IMR-90 (cell line): ENCODE data around the gene ANKRD53. TPM values are rescaled to one million over a fixed set of nuclear protein-coding genes. Genes with fewer than 3 reads are reported as not detected.

Source experiments
- ATAC-seq: fragments of 200-7000 bp; cut with Tn5 transposase; 2 replicates; pipeline ENCODE4 v1.9.1; 2020; ENCODE audit warnings: low read depth, mild to moderate bottlenecking, moderate library complexity
- BruUV-seq: library from RNA; stranded (reverse); fragments of 400-500 nt; replicated peaks from 2 replicates; lab custom pipeline; 2021; lab: Mats Ljungman, UMichigan
- CTCF ChIA-PET: fragments of 300-600 bp; formaldehyde crosslinking; extraction: SDS; loops from one replicate; lab custom pipeline; 2021; ENCODE audit warnings: antibody characterized with exemption; lab: Yijun Ruan, JAX
- POLR2A ChIA-PET: fragments of 300-600 bp; sonication (Branson Sonifier 250); formaldehyde crosslinking; loops from one replicate; lab custom pipeline; 2022; ENCODE audit warnings: antibody characterized with exemption; ENCODE audit not compliant: unreplicated experiment; lab: Charles Lee
- DNase-seq: peaks from one replicate; pipeline ENCODE4 v3.0.0; 2013
- H2AFZ ChIP-seq: replicated peaks from 2 replicates; pipeline ENCODE3; 2013; ENCODE audit warnings: low read length, mild to moderate bottlenecking; ENCODE audit not compliant: poor library complexity
- H2AK5ac ChIP-seq: 2 replicates; pipeline ENCODE4 v1.6.1; 2013; ENCODE audit warnings: low read depth, low read length, inconsistent platforms
- H2AK9ac ChIP-seq: replicated peaks from 2 replicates; pipeline ENCODE3; 2013; ENCODE audit warnings: mild to moderate bottlenecking, low read depth, low read length, moderate library complexity; ENCODE audit not compliant: poor library complexity
- H2BK120ac ChIP-seq: 2 replicates; pipeline ENCODE4 v1.6.1; 2013; ENCODE audit warnings: low read depth, low read length, inconsistent platforms
- H2BK15ac ChIP-seq: 3 replicates; pipeline ENCODE4 v1.6.1; 2013; ENCODE audit warnings: low read depth, low read length, inconsistent platforms
- H2BK20ac ChIP-seq: 2 replicates; pipeline ENCODE4 v1.6.1; 2013; ENCODE audit warnings: low read depth, mild to moderate bottlenecking, inconsistent platforms, low read length, moderate library complexity
- H2BK5ac ChIP-seq: 2 replicates; pipeline ENCODE4 v1.6.1; 2013; ENCODE audit warnings: mild to moderate bottlenecking, low read depth, low read length, inconsistent platforms; ENCODE audit not compliant: poor library complexity, severe bottlenecking
- H3K14ac ChIP-seq: replicated peaks from 2 replicates; pipeline ENCODE4 v1.6.1; 2013; ENCODE audit warnings: low read depth, low read length, inconsistent platforms
- H3K18ac ChIP-seq: 2 replicates; pipeline ENCODE4 v1.6.1; 2013; ENCODE audit warnings: low read depth, low read length, control low read depth
- H3K23ac ChIP-seq: 2 replicates; pipeline ENCODE4 v1.6.1; 2013; ENCODE audit warnings: low read depth, low read length, inconsistent platforms
- H3K27ac ChIP-seq: 2 replicates; pipeline ENCODE4 v1.5.1; 2013; ENCODE audit warnings: mild to moderate bottlenecking, control low read depth, low read length; ENCODE audit not compliant: insufficient read depth
- H3K27me3 ChIP-seq: 2 replicates; pipeline ENCODE4 v1.6.1; 2013; ENCODE audit warnings: low read length; ENCODE audit not compliant: control insufficient read depth, insufficient read depth
- H3K36me3 ChIP-seq: 2 replicates; pipeline ENCODE4 v1.6.1; 2013; ENCODE audit warnings: low read length, mixed read lengths; ENCODE audit not compliant: control insufficient read depth, insufficient read depth
- H3K4ac ChIP-seq: 2 replicates; pipeline ENCODE4 v1.6.1; 2013; ENCODE audit warnings: low read depth, low read length, inconsistent platforms
- H3K4me1 ChIP-seq: 2 replicates; pipeline ENCODE4 v1.6.1; 2013; ENCODE audit warnings: low read length, mixed read lengths; ENCODE audit not compliant: control insufficient read depth, insufficient read depth
- H3K4me2 ChIP-seq: 2 replicates; pipeline ENCODE4 v1.6.1; 2013; ENCODE audit warnings: low read depth, mild to moderate bottlenecking, control low read depth, low read length, moderate library complexity
- H3K4me3 ChIP-seq: 2 replicates; pipeline ENCODE4 v1.5.1; 2013; ENCODE audit warnings: low read depth, mild to moderate bottlenecking, control low read depth, low read length, moderate library complexity; ENCODE audit not compliant: insufficient read depth
- H3K56ac ChIP-seq: 2 replicates; pipeline ENCODE4 v1.6.1; 2013; ENCODE audit warnings: low read length, inconsistent platforms; ENCODE audit not compliant: insufficient read depth; ENCODE audit errors: extremely low read depth
- H3K79me1 ChIP-seq, 2 experiments: 2 replicates each; pipeline ENCODE4 v1.6.1; 2013; ENCODE audit warnings: low read length in 2 of 2, inconsistent platforms in 1 of 2, low read depth in 1 of 2
- H3K9ac ChIP-seq: 2 replicates; pipeline ENCODE4 v1.6.1; 2013; ENCODE audit warnings: low read depth, low read length, control low read depth
- H3K9me1 ChIP-seq: 2 replicates; pipeline ENCODE4 v1.6.1; 2013; ENCODE audit warnings: low read length, inconsistent platforms; ENCODE audit not compliant: insufficient read depth
- H3K9me3 ChIP-seq: 2 replicates; pipeline ENCODE4 v1.6.1; 2013; ENCODE audit warnings: low read length; ENCODE audit not compliant: control insufficient read depth, insufficient read depth
- H4K20me1 ChIP-seq: 2 replicates; pipeline ENCODE4 v1.6.1; 2013; ENCODE audit warnings: low read length, inconsistent platforms; ENCODE audit not compliant: insufficient read depth
- H4K5ac ChIP-seq: 2 replicates; pipeline ENCODE4 v1.6.1; 2013; ENCODE audit warnings: mild to moderate bottlenecking, low read depth, low read length, control low read depth
- H4K8ac ChIP-seq, 2 experiments: 2 replicates each; pipeline ENCODE4 v1.6.1; 2013; ENCODE audit warnings: low read depth in 2 of 2, low read length in 2 of 2, control low read depth in 1 of 2, inconsistent platforms in 1 of 2
- H4K91ac ChIP-seq: 2 replicates; pipeline ENCODE4 v1.6.1; 2013; ENCODE audit warnings: low read depth, low read length, inconsistent platforms; ENCODE audit not compliant: insufficient read depth
- CEBPB ChIP-seq: IDR thresholded peaks from 2 replicates; pipeline ENCODE4 v1.6.1; 2012; ENCODE audit warnings: low read depth, low read length, improper control_type of control experiment
- CHD1 ChIP-seq: IDR thresholded peaks from 2 replicates; pipeline ENCODE4 v1.6.1; 2012; ENCODE audit warnings: low read depth, low read length, improper control_type of control experiment
- CTCF ChIP-seq: conservative IDR thresholded peaks from 2 replicates; pipeline ENCODE4 v1.5.1; 2012; ENCODE audit warnings: mild to moderate bottlenecking, low read depth, low read length, improper control_type of control experiment
- MAFK ChIP-seq: IDR thresholded peaks from 2 replicates; pipeline ENCODE4 v1.6.1; 2012; ENCODE audit warnings: low read depth, low read length, improper control_type of control experiment
- MAZ ChIP-seq: IDR thresholded peaks from 2 replicates; pipeline ENCODE4 v1.6.1; 2012; ENCODE audit warnings: low read depth, mild to moderate bottlenecking, low read length, improper control_type of control experiment, moderate library complexity, borderline replicate concordance
- POLR2A ChIP-seq: IDR thresholded peaks from 2 replicates; pipeline ENCODE4 v1.6.1; 2012; ENCODE audit warnings: mild to moderate bottlenecking, low read depth, low read length
- RAD21 ChIP-seq: IDR thresholded peaks from 2 replicates; pipeline ENCODE4 v1.6.1; 2012; ENCODE audit warnings: low read length, improper control_type of control experiment
- SMC3 ChIP-seq: fragments of 150-350 bp; IDR thresholded peaks from 2 replicates; pipeline ENCODE4 v1.6.1; 2016; ENCODE audit warnings: low read depth, mild to moderate bottlenecking, antibody characterized with exemption, low read length, moderate library complexity
- WGBS, 2 experiments: methylation state at CpG; one replicate each; pipeline versions ENCODE4 v1.1.5 to v1.1.7; 2013; ENCODE audit warnings: missing lambda C conversion rate in 2 of 2; ENCODE audit not compliant: insufficient read length in 1 of 2; ENCODE audit errors: extremely low coverage in 2 of 2; 5-methylcytosine and 5-hydroxymethylcytosine counted together
- dilution Hi-C: fragments of 300-500 bp; cut with HindIII; formaldehyde crosslinking; loops from one replicate; pipeline ENCODE4 v1.14.3; 2018; ENCODE audit warnings: low sequenced_read_pairs; ENCODE audit not compliant: unreplicated experiment
- in situ Hi-C: fragments of 300-500 bp; cut with MboI; formaldehyde crosslinking; loops from 3 replicates; pipeline ENCODE4 v1.14.3; 2019; ENCODE audit warnings: low sequenced_read_pairs, inconsistent platforms, mixed read lengths
- intact Hi-C: fragments of 100-400 bp; cut with micrococcal nuclease; formaldehyde crosslinking; loops from 2 replicates; pipeline ENCODE4 v1.10.0; 2022
- polyA plus RNA-seq, 3 experiments: library from polyadenylated mRNA; depleted of rRNA; stranded (reverse); fragments of >200 nt; gene quantifications; 2 replicates each; pipeline ENCODE4 v1.2.3, GENCODE V29; 2012; ENCODE audit warnings: low replicate concordance in 1 of 3
- total RNA-seq: library from RNA; depleted of rRNA; stranded (reverse); fragments of >200 nt; gene quantifications from 2 replicates; pipeline ENCODE4 v1.2.3, GENCODE V29; 2012

The ANKRD53 gene
- total and polyA plus RNA-seq, 2 of the 4 experiments (the other 2 are of a cell fraction) = 0.54 to 1.0 TPM

DNA sequence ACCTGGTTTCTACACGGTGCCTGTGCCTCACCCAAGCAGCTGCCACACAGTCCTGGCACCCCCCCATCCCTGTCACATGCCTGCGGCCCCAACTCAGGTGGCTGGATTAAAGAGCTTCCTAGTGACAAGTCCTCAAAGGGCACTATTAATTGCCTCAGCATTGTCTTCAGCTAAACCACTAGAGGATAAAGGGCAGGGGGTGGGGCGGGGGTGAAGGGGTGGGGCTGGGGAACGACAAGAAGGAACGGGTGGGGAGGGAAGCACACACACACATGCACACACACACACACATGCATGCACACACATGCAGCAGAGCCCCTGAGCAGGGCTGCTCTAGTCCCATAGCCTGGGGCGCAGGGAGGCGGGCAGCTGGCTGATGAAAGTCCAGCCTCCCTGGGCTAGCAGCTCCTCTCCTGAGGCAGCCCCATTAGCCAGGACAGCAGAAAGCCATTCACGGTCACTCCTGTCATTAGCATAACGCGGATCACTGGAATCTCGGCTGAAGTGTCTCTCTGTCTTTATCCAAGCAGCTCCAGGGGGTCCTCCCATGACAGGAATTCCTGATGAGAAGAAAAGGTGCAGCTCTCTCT is 23.6 kb downstream of the ANKRD53 start:
- Histone ChIP-seq H3K27me3 (peaks cover 5% of the 10 kb centered on the region; the same call in 1 of the 2 replicates), H3K9me1 (no peaks in the 10 kb centered on the region; the same call in 1 of the 2 replicates), H3K4ac (no peak overlapping the region), H2AK9ac (no peak overlapping the region), H2BK20ac (no peak overlapping the region), H3K23ac (no peak overlapping the region), H3K4me2 (no peak overlapping the region), H4K91ac (no peak overlapping the region), H2BK5ac (no peak overlapping the region), H4K5ac (no peak overlapping the region), H3K36me3 (no peaks in the 10 kb centered on the region), H3K4me3 (no peak overlapping the region), H3K9ac (no peak overlapping the region), H2BK120ac (no peak overlapping the region), H4K8ac (no peak overlapping the region), H2BK15ac (no peak overlapping the region), H3K9me3 (no peaks in the 10 kb centered on the region), H3K56ac (no peak overlapping the region), H4K20me1 (no peaks in the 10 kb centered on the region), H2AFZ (peak overlapping the region; percentile 19), H3K18ac (no peak overlapping the region), H3K14ac (no peak overlapping the region), H3K79me1 (no peaks in the 10 kb centered on the region), H3K4me1 (peaks cover 2% of the 10 kb centered on the region; the same call in 1 of the 2 replicates), H2AK5ac (no peak overlapping the region), H3K27ac (no peak overlapping the region)
- intact Hi-C loops = loop anchor here (1.0 to 10.0 kb wide), 3 partner anchors 37 to 123 kb away; partner anchors contain the start of gene NAGK
- POLR2A ChIA-PET = no interaction called here
- CTCF ChIA-PET = no interaction called here
- in situ Hi-C loops = no loop called here
- DNase-seq = no peak
- no peak for TF ChIP-seq CEBPB
- no peak for TF ChIP-seq SMC3
- no peak for TF ChIP-seq MAFK
- no peak for TF ChIP-seq MAZ
- TF ChIP-seq RAD21 = no peak
- TF ChIP-seq CTCF = no peak
- no peak for TF ChIP-seq POLR2A
- no peak for TF ChIP-seq CHD1
- no TSS peak for BruUV-seq
- 45% methylated on average over 2 of the region's 11 CpGs; no CpG with 5 or more reads in 1 of the 2 experiments for WGBS, 2 experiments
- no peak for ATAC-seq
- dilution Hi-C loops = no loop called here
